ENCODE results near the gene FAM229B.

- TF ChIP-seq CTCF (conservative IDR thresholded peaks at IDR 0.05 in 1 of 2, IDR thresholded peaks at IDR 0.05 in 1 of 2; ENCODE audit: low read depth in 1 of 2, low read length in 2 of 2) (no peak), EZH2 (IDR thresholded peaks at IDR 0.05; ENCODE audit: low read length, missing control alignments) (no peak)
Observed at GRCh38 chr6:112149719-112150263, 62.4 kb downstream of the FAM229B start.
